HPDE6-E6E7 (cell line): Measurements from ENCODE around the gene ACKR3.

Experiments used
- DNase-seq: peaks from one replicate; pipeline ENCODE4 v3.0.0; 2011; ENCODE audit warnings: missing footprints; ENCODE audit errors: extremely low spot score

Gene ACKR3

GRCh38 chr2:236569573-236569973 lies at the start of gene ACKR3:
TSS of gene ACKR3 (plus strand) at chr2:236569825. CDS start at chr2:236580466, 10,641 bp downstream.
- peak; percentile 80 for DNase-seq

DNA sequence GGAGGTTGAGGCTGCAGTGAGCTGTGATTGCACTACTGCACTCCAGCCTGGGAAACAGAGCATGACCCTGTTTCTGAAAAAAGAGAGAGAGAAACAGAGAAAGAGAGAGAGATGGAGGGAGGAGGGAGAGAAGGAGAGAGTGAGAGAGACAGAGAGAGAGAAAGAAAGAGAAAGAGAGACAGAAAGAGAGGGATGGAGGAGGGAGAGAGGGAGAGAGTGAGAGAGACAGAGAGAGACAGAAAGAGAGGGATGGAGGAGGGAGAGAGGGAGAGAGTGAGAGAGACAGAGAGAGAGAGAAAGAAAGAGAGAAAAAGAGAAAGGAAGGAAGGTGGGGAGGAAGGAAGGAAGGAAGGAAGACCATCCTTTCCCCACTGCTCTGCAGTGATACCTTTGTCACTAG lies 48.1 kb upstream of the ACKR3 start:
- DNase-seq, result no peak

DNA sequence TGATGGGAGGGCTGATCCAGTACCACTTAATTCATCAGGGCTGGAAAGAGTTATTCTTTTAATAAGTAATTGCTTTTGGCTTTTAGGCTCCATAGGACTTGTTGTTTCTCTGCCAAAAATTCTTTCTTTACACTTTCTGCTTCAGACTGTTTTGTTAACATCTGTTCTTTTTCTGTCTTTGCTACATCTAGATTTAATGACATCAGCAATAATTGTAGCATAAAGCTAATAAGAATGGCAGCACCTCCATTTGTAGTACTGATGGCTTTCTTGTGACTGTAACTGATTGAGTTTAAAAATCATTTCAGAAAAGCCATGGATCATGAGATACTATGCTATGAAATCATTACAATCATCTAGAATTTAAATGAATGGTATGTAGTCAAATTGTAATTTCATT lies 46.4 kb upstream of the ACKR3 start:
- no peak for DNase-seq

GRCh38 chr2:236525411-236525997 lies 44.1 kb upstream of the ACKR3 start:
- DNase-seq, result no peak

DNA sequence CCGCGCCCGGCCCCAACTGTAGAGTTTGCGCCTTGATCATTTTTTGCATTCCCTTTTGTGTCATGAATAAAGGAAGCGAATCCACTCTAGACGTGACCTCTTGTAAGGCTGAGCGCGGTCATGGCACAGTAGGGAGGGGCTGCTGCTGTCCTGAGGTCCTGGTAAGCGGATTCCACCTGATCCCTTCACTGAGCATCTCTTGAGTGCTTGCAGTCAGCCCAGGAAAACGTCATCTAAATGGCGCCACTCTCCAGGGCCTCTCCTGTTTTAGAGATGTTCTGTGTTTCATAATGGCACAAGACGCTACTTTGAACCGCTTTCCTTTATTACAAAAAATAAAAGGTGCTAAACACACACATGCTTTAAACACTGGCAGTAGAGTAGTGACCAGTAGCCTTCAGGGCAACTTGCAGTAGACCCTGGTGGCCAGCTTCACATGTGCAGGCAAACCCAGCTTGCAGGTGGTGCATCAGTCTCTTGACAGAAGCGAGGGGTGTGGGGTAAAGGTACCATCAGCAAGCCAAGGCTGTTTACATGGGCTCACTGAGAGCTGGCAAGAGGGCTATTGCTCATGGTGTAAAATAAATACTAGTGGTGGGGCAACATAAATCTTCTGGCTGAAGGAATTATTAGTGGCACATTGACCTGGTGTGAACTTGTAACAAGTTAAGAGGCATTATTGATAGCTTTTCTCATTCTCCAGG lies 43.0 kb upstream of the ACKR3 start:
- DNase-seq, result no peak

GRCh38 chr2:236527159-236527630 lies 42.4 kb upstream of the ACKR3 start:
- no peak for DNase-seq

- DNase-seq, result no peak
These were observed 40.0 kb upstream of the ACKR3 start for GRCh38 chr2:236529606-236530005.

- DNase-seq, result no peak
These were observed 39.1 kb upstream of the ACKR3 start for GRCh38 chr2:236530512-236530911.

DNA sequence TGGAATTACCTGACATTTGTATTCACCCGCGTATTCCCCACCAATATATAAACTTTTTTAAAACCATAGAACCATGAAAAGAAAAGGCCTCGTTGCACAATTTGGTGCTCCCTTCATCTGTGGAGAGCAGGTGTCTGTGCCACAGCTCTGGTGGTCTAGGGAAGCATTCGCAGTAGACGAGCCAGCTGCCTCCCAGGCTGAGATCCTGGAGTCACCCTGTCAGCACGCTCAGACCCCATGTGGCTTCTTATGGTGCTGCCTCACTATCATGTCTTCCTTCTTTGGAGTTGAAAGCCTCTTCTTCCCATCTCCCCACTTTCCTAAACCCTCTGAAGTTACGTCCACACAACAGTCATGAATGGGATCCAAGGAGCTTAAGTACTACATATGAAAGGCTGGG lies 38.4 kb upstream of the ACKR3 start:
- no peak for DNase-seq

- DNase-seq, result peak; percentile 19
These were observed 37.6 kb upstream of the ACKR3 start for GRCh38 chr2:236531996-236532395.

DNA sequence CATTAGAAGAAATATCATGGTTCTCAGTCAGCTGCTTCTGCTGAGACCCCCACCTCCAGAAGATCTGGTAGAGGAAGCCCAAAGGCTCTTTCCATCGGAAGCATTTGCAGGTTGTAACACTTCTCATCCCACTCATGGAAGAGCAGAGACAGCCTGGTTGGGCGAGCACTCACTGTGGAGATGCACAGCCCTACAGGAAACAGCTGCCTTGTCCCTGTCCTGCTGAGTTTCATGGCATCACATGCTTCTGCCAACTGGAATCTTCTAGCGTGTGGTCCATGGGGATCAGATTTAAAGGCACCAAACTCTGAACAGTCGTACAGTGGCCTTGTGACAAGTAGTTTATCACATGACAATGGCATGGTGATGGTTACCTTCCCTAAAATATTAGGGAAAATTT lies 36.3 kb upstream of the ACKR3 start:
- no peak for DNase-seq

DNA sequence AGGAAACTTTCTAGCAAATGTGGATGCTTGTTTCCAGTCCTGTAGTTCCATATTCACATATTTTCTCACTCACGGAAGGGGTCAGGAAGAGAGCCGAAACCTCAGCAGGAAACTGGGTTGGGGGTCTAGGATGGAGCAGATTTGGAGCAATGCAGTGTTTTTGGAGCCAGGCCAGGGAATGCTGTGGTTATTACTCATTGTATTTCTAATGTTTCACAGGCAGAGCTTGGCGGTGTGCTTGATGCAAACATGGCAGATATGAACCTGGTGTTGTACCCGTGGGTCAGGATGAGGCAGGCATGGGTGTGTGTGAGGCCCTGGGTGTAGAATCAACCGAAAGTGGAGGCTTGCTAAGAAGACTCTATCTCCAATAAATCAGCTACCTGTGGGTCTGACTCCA lies 34.6 kb upstream of the ACKR3 start:
- peak; percentile 21 for DNase-seq

DNA sequence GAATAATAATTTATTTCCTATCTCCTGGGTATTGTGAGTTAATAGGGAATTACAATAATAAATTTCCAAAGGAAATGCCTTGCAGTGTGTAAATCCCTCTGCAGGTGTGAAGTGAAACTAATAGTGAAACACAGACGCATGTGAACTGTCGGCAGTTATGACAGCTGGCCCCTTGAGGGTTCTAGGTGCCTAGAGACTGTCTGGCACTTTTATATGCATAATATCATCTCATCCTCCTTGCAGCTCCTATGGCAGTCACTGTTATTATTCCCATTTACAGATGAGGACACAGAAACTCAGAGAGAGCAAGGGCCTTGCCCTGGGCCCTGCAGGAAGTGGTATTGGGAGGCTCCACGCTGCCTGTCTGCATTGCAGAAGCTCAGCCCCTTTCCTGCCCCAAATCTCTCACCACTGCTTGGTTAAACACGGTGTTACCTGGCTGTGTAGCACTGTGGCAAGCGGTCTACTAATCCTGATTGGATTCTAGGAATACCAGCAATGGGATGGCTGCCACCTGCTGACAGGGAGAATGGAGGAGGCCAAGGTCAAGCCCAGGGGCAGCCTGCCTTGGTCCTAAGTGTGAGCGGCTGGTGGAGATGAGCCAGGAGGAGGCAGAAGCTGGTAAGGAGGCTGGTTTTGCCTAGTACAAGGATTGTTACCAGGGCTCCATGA lies 32.8 kb upstream of the ACKR3 start:
- no peak for DNase-seq

GRCh38 chr2:236538242-236538641 lies 31.4 kb upstream of the ACKR3 start:
- no peak for DNase-seq

DNA sequence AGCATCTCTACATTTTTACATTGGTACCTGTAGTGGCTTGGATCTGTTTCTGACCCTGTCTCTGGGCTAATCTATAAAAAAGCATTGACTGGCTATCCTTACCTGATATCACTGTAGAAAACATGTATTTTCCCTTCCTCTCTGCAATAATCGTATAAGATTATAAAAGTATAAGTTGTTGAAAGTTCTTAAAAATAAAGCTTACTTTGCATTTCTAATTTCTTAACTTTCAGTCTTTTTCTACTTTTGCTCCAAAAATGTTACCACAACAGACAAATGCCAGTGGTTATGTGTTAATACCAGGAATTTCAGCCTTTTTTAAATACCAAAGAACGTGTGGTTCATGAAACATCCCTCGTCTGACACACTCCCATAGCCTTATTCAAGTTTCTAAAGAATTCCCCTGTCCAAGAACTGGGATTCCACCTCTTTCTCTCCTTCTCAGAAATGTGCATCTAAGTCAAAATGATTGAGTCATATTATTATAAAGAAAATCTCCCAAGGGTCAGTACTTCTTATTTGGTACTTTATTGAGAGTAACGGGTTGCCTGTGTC lies 28.5 kb upstream of the ACKR3 start:
- no peak for DNase-seq

DNA sequence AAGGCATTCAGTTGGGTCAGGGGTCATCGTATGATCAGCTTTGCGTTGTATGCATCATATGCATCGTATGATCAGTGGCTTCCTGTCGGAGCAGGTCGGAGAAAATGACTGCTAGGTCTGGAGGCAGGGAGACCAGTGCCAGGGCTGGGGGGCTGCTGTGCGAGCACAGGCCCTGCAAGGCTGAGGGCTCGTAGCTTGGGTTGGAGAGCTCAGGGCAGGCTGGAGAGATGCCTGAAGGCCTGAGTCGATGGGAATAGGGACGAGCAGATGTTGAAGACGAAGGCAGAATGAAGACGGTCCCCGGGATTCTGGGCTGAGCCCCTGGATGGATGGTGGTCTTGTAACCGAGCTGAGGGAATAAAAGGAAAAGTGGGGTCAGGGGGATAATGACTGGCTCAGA lies 25.3 kb upstream of the ACKR3 start:
- no peak for DNase-seq

- no peak for DNase-seq
These were observed 24.4 kb upstream of the ACKR3 start for GRCh38 chr2:236545248-236545658.

GRCh38 chr2:236545814-236546480 lies 23.7 kb upstream of the ACKR3 start:
- DNase-seq, result no peak

GRCh38 chr2:236546561-236547002 lies 23.0 kb upstream of the ACKR3 start:
- DNase-seq, result no peak

DNA sequence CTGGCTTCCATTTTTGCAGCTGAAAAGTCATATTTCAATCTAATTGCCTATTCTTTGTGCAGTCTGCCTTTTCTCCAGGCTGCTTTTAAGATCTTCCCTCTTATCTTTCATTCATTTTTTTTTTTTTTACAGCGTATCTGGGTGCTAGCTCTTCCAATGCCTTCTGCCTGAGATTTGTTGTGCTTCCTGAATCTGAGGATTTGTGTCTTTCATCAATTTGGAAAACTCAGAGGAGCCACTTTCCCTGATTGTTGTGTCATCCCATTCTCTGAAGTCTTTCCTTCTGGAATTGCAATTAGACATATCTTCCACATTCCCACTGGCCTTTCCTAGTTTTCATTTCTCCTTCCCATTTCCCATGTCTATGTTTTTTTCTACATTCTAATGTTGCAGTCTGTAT lies 21.9 kb upstream of the ACKR3 start:
- DNase-seq, result no peak

DNA sequence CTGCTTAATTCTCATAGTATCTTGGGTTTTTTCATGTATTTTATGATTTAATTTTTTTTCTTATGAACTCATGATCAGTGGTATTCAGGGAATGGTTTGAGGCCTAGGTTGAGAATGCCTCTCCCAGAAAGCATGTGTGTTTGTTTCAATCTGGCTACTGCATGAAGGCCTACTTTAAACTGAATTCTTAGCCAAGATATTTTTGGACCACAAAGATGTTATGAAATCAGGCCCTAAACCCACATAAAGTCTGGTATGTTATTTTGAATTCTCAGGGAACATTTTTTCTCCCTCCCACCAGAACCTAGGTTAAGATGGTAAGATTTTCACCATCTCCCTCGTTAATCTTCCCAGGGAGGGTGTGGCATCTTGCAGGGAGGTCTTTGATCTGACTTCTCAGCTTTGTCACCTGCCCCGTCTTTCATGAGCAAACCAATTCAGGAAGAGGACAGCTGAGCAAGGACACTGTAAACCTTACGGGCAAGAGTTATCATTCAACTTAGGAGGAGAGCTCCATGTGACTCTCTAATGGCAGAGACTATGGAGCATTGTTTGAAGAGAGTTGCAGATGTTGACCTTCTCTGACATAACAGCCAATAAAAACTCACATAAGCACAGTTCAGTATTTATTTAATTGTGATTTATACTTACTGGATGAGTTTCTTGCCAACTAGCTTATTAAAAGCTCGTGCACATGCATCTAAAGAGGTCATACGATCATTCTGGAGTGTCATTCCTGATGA lies 21.3 kb upstream of the ACKR3 start:
- DNase-seq, result no peak
